Spleen (tissue), 11 donors: ENCODE data around the gene U2SURP. TPM values are rescaled to one million over a fixed set of nuclear protein-coding genes. Genes with fewer than 3 reads are reported as not detected.

Experiments used
- DNase-seq: peaks from one replicate; pipeline ENCODE4 v3.0.0-alpha.2; 2020
- H3K27ac ChIP-seq, 8 donors: fragments of 200-600 bp; sonication (generic) in 7 of 8; 1 replicate in 4 of 8; 2 replicates in 4 of 8; pipeline versions ENCODE4 v1.5.0 to v1.8.0; 2016 to 2021; ENCODE audit warnings: inconsistent platforms in 4 of 8, mild to moderate bottlenecking in 4 of 8, moderate library complexity in 1 of 8
- H3K27me3 ChIP-seq, 7 donors: fragments of 200-600 bp; sonication (generic) in 6 of 7; replicated peaks in 1 of 7; 1 replicate in 4 of 7; 2 replicates in 3 of 7; pipeline versions ENCODE4 v1.5.0 to v1.8.0; 2016 to 2021; ENCODE audit warnings: inconsistent platforms in 3 of 7, mild to moderate bottlenecking in 1 of 7
- H3K36me3 ChIP-seq, 6 donors: fragments of 200-600 bp; sonication (generic) in 5 of 6; 1 replicate in 4 of 6; 2 replicates in 2 of 6; pipeline versions ENCODE4 v1.5.0 to v1.8.0; 2016 to 2021; ENCODE audit warnings: inconsistent platforms in 2 of 6
- H3K4me1 ChIP-seq, 6 donors: fragments of 200-600 bp; sonication (generic) in 5 of 6; 1 replicate in 3 of 6; 2 replicates in 3 of 6; pipeline versions ENCODE4 v1.5.0 to v1.8.0; 2016 to 2021; ENCODE audit warnings: inconsistent platforms in 3 of 6
- H3K4me3 ChIP-seq, 8 donors: fragments of 200-600 bp; sonication (generic) in 7 of 8; 1 replicate in 4 of 8; 2 replicates in 4 of 8; pipeline versions ENCODE4 v1.5.0 to v1.8.0; 2016 to 2021; ENCODE audit warnings: inconsistent platforms in 4 of 8, mild to moderate bottlenecking in 4 of 8, moderate library complexity in 2 of 8
- H3K9me3 ChIP-seq, 8 donors: fragments of 200-600 bp; sonication (generic) in 7 of 8; 1 replicate in 4 of 8; 2 replicates in 4 of 8; pipeline versions ENCODE4 v1.5.0 to v1.8.0; 2016 to 2021; ENCODE audit warnings: inconsistent platforms in 4 of 8
- CTCF ChIP-seq, 11 experiments: fragments of 200-600 bp in 7 of 11; fragments of 450-650 bp in 4 of 11; sonication (generic) in 4 of 11; IDR thresholded peaks in 8 of 11; conservative IDR thresholded peaks in 3 of 11; 1 replicate in 7 of 11; 2 replicates in 4 of 11; pipeline versions ENCODE4 v1.4.0 to v1.8.0; 2016 to 2021; ENCODE audit warnings: antibody characterized with exemption in 11 of 11, inconsistent platforms in 4 of 11, mild to moderate bottlenecking in 1 of 11
- POLR2A ChIP-seq, 3 donors: fragments of 450-650 bp; IDR thresholded peaks; one replicate each; pipeline ENCODE4 v1.5.1; 2017; ENCODE audit warnings: antibody characterized with exemption in 3 of 3, mild to moderate bottlenecking in 1 of 3
- POLR2AphosphoS5 ChIP-seq, 3 donors: sonication (generic); formaldehyde crosslinking; IDR thresholded peaks; one replicate each; pipeline ENCODE4 v1.5.1; 2017; ENCODE audit warnings: antibody characterized with exemption in 3 of 3
- WGBS, 5 donors: extraction: QIAGEN DNeasy Blood & Tissue Kit in 3 of 5; methylation state at CpG; one replicate each; pipeline versions ENCODE4 v1.1.5 to v1.1.7; 2013 to 2018; 5-methylcytosine and 5-hydroxymethylcytosine counted together
- intact Hi-C: fragments of 100-400 bp; cut with DNase I; formaldehyde crosslinking; loops from one replicate; pipeline ENCODE4 v1.15.0; 2023; ENCODE audit warnings: low total_unique reads
- polyA plus RNA-seq, 3 donors: library from polyadenylated mRNA; stranded (reverse); fragments of 200-250 nt; gene quantifications; one replicate each; pipeline ENCODE4 v1.2.1, GENCODE V29; 2013
- total RNA-seq, 7 donors: library from RNA; depleted of rRNA in 3 of 7; stranded (reverse); fragments of >200 nt in 3 of 7; fragmentation: NEBNext Ultra II Directional in 4 of 7; extraction: Animal tissue kit (Norgen Biotek cat#: 25700) in 4 of 7; gene quantifications; one replicate each; pipeline versions ENCODE4 v1.1.0 to v1.2.1, GENCODE V29; 2016 to 2021
- donor health status: healthy with polysubstance abuse.
- donor health status: DM: no; HTN: no; CAD: no; lungs with moderate emphysema.
- donor health status: DM: no; HTN: no; CAD: no.
- donor health status: Bipolar disorder and iron deficiency.
- donor health status: healthy.
- donor health status: DM: no; HTN: no; CAD: no.
- donor health status: DM: yes; HTN: yes; CAD: no.

Gene U2SURP
- total and polyA plus RNA-seq, 10 donors, result 29.7 to 130 (median 94.6) TPM

- 0 to 1% (median 0%) methylated on average over 19 of the region's 19 CpGs for WGBS, 5 donors
- H3K4me3 ChIP-seq, result peak overlapping the region; percentile 77 to 99 (median 98)
- no peaks in the 10 kb centered on the region for H3K27me3 ChIP-seq
- intact Hi-C loops, result no loop called here
- peaks cover 26 to 65% (median 56%) of the 10 kb centered on the region in 6 donors for H3K4me1 ChIP-seq
- peak overlapping the region; percentile 90 to 97 (median 94) for H3K27ac ChIP-seq
- no peak for DNase-seq
- H3K9me3 ChIP-seq, result no peaks in the 10 kb centered on the region
- no peak for TF ChIP-seq POLR2A (IDR thresholded peaks at IDR 0.05)
- no peak for TF ChIP-seq CTCF (IDR thresholded peaks at IDR 0.05 in 8 of 11, conservative IDR thresholded peaks at IDR 0.05 in 3 of 11)
- no peak for TF ChIP-seq POLR2AphosphoS5 (IDR thresholded peaks at IDR 0.05)
- H3K36me3 ChIP-seq, result no peaks in the 10 kb centered on the region
These were observed 828 bp downstream of the U2SURP start for GRCh38 chr3:143002083-143002712.

- no peak for TF ChIP-seq POLR2AphosphoS5 (IDR thresholded peaks at IDR 0.05)
- Histone ChIP-seq H3K4me1 (peaks cover 26 to 71% (median 60%) of the 10 kb centered on the region in 6 donors), H3K36me3 (no peaks in the 10 kb centered on the region), H3K9me3 (no peaks in the 10 kb centered on the region), H3K4me3 (peak overlapping the region; percentile 77 to 99 (median 98)), H3K27me3 (no peaks in the 10 kb centered on the region), H3K27ac (peak overlapping the region in 4 of 8 donors; percentile 90 to 95 (median 94))
- no peak for DNase-seq
- intact Hi-C loops, result no loop called here
- WGBS, 5 donors, result 3 to 6% (median 4%) methylated on average over 9 of the region's 9 CpGs
These were observed 1.4 kb downstream of the U2SURP start for GRCh38 chr3:143002727-143003126.

GRCh38 chr3:143004823-143005222 is 3.5 kb downstream of the U2SURP start:
- H3K4me1 ChIP-seq, result peaks cover 26 to 92% (median 80%) of the 10 kb centered on the region in 6 donors
- no peaks in the 10 kb centered on the region for H3K27me3 ChIP-seq
- TF ChIP-seq CTCF (IDR thresholded peaks at IDR 0.05 in 8 of 11, conservative IDR thresholded peaks at IDR 0.05 in 3 of 11), result no peak
- TF ChIP-seq POLR2AphosphoS5 (IDR thresholded peaks at IDR 0.05), result no peak
- TF ChIP-seq POLR2A (IDR thresholded peaks at IDR 0.05), result no peak
- peak overlapping the region in 1 of 8 donors; percentile 15 for H3K4me3 ChIP-seq
- H3K36me3 ChIP-seq, result no peaks in the 10 kb centered on the region
- H3K27ac ChIP-seq, result no peak overlapping the region
- H3K9me3 ChIP-seq, result no peaks in the 10 kb centered on the region
- DNase-seq, result no peak
- intact Hi-C loops, result no loop called here
- 89 to 96% (median 93%) methylated on average over 2 of the region's 2 CpGs for WGBS, 5 donors

GRCh38 chr3:143010024-143010423 is 8.7 kb downstream of the U2SURP start:
- Histone ChIP-seq H3K27ac (no peak overlapping the region), H3K4me1 (peaks cover 7 to 82% (median 60%) of the 10 kb centered on the region in 6 donors), H3K36me3 (peaks cover 0 to 43% (median 15%) of the 10 kb centered on the region in 6 donors), H3K4me3 (no peak overlapping the region), H3K9me3 (no peaks in the 10 kb centered on the region), H3K27me3 (no peaks in the 10 kb centered on the region)
- no peak for TF ChIP-seq POLR2AphosphoS5 (IDR thresholded peaks at IDR 0.05)
- TF ChIP-seq POLR2A (IDR thresholded peaks at IDR 0.05), result no peak
- no peak for TF ChIP-seq CTCF (IDR thresholded peaks at IDR 0.05 in 8 of 11, conservative IDR thresholded peaks at IDR 0.05 in 3 of 11)
- WGBS, 5 donors, result 77 to 91% (median 83%) methylated on average over 3 of the region's 3 CpGs
- no peak for DNase-seq
- intact Hi-C loops, result no loop called here
